Keratinocyte (primary cell): ENCODE measurements around the gene MYRFL.

Source experiments
- EZH2 ChIP-seq: IDR thresholded peaks from one replicate; pipeline ENCODE4 v1.6.1; 2012; ENCODE audit warnings: inconsistent platforms, mild to moderate bottlenecking, low read length, moderate library complexity
- TF ChIP-seq, protein P1 (sequence below), 3 experiments: IDR thresholded peaks in 1 of 3; conservative IDR thresholded peaks in 1 of 3; optimal IDR thresholded peaks in 1 of 3; 2 replicates in 2 of 3; 3 replicates in 1 of 3; pipeline versions ENCODE3 to v1.5.1; 2011; ENCODE audit warnings: low read length in 3 of 3, mild to moderate bottlenecking in 3 of 3, moderate library complexity in 2 of 3, control low read depth in 1 of 3, inconsistent platforms in 1 of 3; ENCODE audit not compliant: insufficient read depth in 2 of 3; ENCODE audit errors: extremely low read depth in 1 of 3

DNA sequence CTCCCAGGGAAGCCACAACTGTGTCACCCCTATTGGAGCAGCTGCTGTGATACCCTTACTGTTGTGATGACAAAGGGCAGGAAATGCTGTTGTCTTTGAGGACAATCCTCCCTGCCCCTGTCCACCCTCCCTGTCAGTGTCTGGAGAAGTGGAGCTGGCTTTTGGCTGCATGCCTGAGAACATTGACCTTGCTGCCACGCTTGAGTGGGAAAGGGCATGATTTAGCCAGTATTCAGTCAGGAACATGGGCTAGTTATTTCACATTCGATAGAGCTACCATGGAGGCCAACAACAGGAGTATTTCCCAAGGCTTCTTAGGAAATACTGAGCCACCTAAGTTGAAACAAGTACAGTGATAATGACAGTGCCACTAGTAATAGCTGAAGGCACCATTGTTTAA is 59.4 kb downstream of the MYRFL start:
- TF ChIP-seq, protein P1, sequence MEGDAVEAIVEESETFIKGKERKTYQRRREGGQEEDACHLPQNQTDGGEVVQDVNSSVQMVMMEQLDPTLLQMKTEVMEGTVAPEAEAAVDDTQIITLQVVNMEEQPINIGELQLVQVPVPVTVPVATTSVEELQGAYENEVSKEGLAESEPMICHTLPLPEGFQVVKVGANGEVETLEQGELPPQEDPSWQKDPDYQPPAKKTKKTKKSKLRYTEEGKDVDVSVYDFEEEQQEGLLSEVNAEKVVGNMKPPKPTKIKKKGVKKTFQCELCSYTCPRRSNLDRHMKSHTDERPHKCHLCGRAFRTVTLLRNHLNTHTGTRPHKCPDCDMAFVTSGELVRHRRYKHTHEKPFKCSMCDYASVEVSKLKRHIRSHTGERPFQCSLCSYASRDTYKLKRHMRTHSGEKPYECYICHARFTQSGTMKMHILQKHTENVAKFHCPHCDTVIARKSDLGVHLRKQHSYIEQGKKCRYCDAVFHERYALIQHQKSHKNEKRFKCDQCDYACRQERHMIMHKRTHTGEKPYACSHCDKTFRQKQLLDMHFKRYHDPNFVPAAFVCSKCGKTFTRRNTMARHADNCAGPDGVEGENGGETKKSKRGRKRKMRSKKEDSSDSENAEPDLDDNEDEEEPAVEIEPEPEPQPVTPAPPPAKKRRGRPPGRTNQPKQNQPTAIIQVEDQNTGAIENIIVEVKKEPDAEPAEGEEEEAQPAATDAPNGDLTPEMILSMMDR (optimal IDR thresholded peaks at IDR 0.05 in 1 of 3, IDR thresholded peaks at IDR 0.05 in 1 of 3, conservative IDR thresholded peaks at IDR 0.05 in 1 of 3; ENCODE audit: extremely low read depth in 1 of 3, insufficient read depth in 2 of 3, low read length in 3 of 3), result no peak
- TF ChIP-seq EZH2, result no peak
